ENCODE measurements around the gene FADS2. TPM values are rescaled to one million over a fixed set of nuclear protein-coding genes. Genes with fewer than 3 reads are reported as not detected.
A peak's percentile ranks its signal among the peaks of the same experiment; 100 is the strongest.

The FADS2 gene
- total and polyA plus RNA-seq, 4 donors, result 44.5 to 165 (median 78.8) TPM

DNA sequence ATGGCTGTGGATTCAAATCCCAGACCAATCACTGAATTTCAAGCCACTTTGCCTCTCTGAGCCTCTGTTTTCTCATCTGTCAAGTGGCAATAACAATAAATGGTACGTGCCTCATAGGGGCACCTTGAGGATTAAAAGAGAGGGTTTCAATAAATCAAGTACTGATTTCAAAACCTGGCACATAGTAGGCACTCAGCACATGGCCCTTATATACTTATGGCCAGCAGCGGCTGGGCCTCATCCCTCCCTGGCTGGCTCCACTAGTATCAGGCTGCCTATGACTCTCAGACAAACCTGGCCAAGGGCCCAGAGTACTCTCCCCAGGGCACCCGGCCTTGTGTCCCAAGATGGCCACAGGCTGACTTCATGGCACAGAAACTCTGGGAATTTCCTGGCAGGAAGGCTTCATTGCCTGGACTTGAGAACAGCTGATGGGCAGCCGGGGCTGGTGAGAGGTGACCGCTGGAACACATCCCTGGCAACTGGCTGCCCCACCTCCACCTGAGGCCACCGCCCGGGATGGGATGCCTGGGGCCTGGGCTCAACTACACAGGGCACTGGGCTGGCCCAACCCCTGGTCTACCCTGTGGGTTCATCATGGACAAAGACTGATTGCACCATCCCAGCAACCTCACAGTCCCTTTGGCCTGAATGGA is 59.9 kb downstream of the FADS2 start:
- Histone ChIP-seq H3K9me3 (ENCODE audit: control insufficient read depth in 4 of 4, insufficient read depth in 3 of 4, low read length in 3 of 4) (no peaks in the 10 kb centered on the region), H3K4me3 (no peak overlapping the region), H3K4me1 (ENCODE audit: control insufficient read depth in 5 of 5, insufficient read depth in 5 of 5, low read length in 5 of 5) (peaks cover 0 to 11% (median 8%) of the 10 kb centered on the region in 5 donors), H3K9ac (ENCODE audit: insufficient read depth in 1 of 2, low read length in 2 of 2) (no peak overlapping the region), H3K36me3 (ENCODE audit: control insufficient read depth in 4 of 4, insufficient read depth in 4 of 4, low read length in 4 of 4) (peaks cover 0 to 3% (median 0%) of the 10 kb centered on the region in 4 donors), H3K27me3 (ENCODE audit: control insufficient read depth in 3 of 3, insufficient read depth in 3 of 3, low read length in 2 of 3) (no peaks in the 10 kb centered on the region), H3K27ac (ENCODE audit: low read depth in 1 of 2, low read length in 1 of 2) (peak overlapping the region; percentile 63 to 79)
- ATAC-seq (ENCODE audit: insufficient read depth, low FRiP score), result no peak
- peak in 1 of 3 donors; percentile 23 for DNase-seq
- TF ChIP-seq, protein P1, sequence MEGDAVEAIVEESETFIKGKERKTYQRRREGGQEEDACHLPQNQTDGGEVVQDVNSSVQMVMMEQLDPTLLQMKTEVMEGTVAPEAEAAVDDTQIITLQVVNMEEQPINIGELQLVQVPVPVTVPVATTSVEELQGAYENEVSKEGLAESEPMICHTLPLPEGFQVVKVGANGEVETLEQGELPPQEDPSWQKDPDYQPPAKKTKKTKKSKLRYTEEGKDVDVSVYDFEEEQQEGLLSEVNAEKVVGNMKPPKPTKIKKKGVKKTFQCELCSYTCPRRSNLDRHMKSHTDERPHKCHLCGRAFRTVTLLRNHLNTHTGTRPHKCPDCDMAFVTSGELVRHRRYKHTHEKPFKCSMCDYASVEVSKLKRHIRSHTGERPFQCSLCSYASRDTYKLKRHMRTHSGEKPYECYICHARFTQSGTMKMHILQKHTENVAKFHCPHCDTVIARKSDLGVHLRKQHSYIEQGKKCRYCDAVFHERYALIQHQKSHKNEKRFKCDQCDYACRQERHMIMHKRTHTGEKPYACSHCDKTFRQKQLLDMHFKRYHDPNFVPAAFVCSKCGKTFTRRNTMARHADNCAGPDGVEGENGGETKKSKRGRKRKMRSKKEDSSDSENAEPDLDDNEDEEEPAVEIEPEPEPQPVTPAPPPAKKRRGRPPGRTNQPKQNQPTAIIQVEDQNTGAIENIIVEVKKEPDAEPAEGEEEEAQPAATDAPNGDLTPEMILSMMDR (IDR thresholded peaks at IDR 0.05; ENCODE audit: control extremely low read depth, extremely low read depth), result no peak
- WGBS, 2 donors, result 65 to 82% methylated on average over 7 of the region's 7 CpGs

DNA sequence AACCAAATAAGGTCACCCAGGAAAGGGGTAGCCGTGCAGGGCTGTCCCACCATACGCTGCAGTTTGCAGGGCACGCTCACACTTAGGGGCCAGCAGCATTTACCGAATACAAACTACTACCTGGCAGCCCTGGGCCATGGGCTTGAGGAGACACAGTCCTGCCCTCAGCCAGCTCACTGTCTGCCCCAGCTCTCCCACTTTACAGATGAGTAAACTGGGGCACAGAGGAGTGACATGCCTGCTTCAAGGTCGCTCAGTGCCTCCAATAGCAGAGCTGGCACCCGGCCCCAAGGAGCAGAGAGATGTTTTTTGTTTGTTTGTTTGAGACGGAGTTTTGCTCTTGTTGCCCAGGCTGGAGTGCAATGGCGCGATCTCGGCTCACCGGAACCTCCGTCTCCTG is 60.5 kb downstream of the FADS2 start:
- DNase-seq (no peak), ATAC-seq (ENCODE audit: insufficient read depth, low FRiP score) (no peak)
- no peaks in the 10 kb centered on the region for H3K27me3 ChIP-seq (ENCODE audit: control insufficient read depth in 3 of 3, insufficient read depth in 3 of 3, low read length in 2 of 3)
- WGBS, 2 donors, result 94 to 95% methylated on average over 12 of the region's 12 CpGs
- no peak overlapping the region for H3K9ac ChIP-seq (ENCODE audit: insufficient read depth in 1 of 2, low read length in 2 of 2)
- H3K36me3 ChIP-seq (ENCODE audit: control insufficient read depth in 4 of 4, insufficient read depth in 4 of 4, low read length in 4 of 4), result peaks cover 0 to 3% (median 0%) of the 10 kb centered on the region in 4 donors
- no peaks in the 10 kb centered on the region for H3K9me3 ChIP-seq (ENCODE audit: control insufficient read depth in 4 of 4, insufficient read depth in 3 of 4, low read length in 3 of 4)
- H3K4me3 ChIP-seq, result no peak overlapping the region
- peak overlapping the region; percentile 63 to 79 for H3K27ac ChIP-seq (ENCODE audit: low read depth in 1 of 2, low read length in 1 of 2)
- TF ChIP-seq, protein P1 (IDR thresholded peaks at IDR 0.05; ENCODE audit: control extremely low read depth, extremely low read depth), result no peak
- peaks cover 0 to 11% (median 8%) of the 10 kb centered on the region in 5 donors for H3K4me1 ChIP-seq (ENCODE audit: control insufficient read depth in 5 of 5, insufficient read depth in 5 of 5, low read length in 5 of 5)

DNA sequence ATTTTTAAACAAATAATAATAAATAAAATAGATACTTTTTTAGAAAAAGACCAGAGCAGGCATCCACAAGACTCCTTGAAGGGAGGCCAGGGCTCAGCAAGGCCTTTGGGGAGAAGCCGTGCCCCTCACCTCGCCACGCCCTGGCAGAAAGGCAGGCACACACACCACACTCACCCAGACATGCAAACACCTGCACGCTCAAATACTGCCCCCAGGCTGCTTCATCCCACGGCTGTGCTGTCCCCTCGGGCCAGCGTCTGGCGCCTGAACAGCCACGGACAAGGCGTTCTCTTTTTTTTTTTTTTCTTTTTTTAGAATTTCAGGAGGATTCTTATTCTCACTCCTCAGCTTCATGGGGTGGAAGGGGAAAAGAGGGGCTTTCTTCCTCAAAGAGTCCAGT is 61.7 kb downstream of the FADS2 start:
- Histone ChIP-seq H3K4me1 (ENCODE audit: control insufficient read depth in 5 of 5, insufficient read depth in 5 of 5, low read length in 5 of 5) (peaks cover 0 to 11% (median 8%) of the 10 kb centered on the region in 5 donors), H3K4me3 (no peak overlapping the region), H3K36me3 (ENCODE audit: control insufficient read depth in 4 of 4, insufficient read depth in 4 of 4, low read length in 4 of 4) (no peaks in the 10 kb centered on the region), H3K27me3 (ENCODE audit: control insufficient read depth in 3 of 3, insufficient read depth in 3 of 3, low read length in 2 of 3) (no peaks in the 10 kb centered on the region), H3K9me3 (ENCODE audit: control insufficient read depth in 4 of 4, insufficient read depth in 3 of 4, low read length in 3 of 4) (no peaks in the 10 kb centered on the region), H3K9ac (ENCODE audit: insufficient read depth in 1 of 2, low read length in 2 of 2) (no peak overlapping the region), H3K27ac (ENCODE audit: low read depth in 1 of 2, low read length in 1 of 2) (peak overlapping the region in 1 of 2 donors; percentile 95)
- WGBS, 2 donors, result 88 to 96% methylated on average over 10 of the region's 10 CpGs
- DNase-seq (no peak), ATAC-seq (ENCODE audit: insufficient read depth, low FRiP score) (no peak)
- TF ChIP-seq, protein P1 (IDR thresholded peaks at IDR 0.05; ENCODE audit: control extremely low read depth, extremely low read depth), result no peak
